Ovary (tissue), 3 donors: Measurements from ENCODE around the gene CACNA1D.

Experiments
- EP300 ChIP-seq: sonication (generic); formaldehyde crosslinking; IDR thresholded peaks from one replicate; pipeline ENCODE4 v1.6.1; 2017; ENCODE audit warnings: antibody characterized with exemption
- POLR2A ChIP-seq: fragments of 450-650 bp; IDR thresholded peaks from one replicate; pipeline ENCODE4 v1.6.1; 2017; ENCODE audit warnings: antibody characterized with exemption, mild to moderate bottlenecking, moderate library complexity
- TF ChIP-seq, protein P1 (sequence below), 3 donors: fragments of 450-650 bp in 2 of 3; fragments of 200-600 bp in 1 of 3; IDR thresholded peaks; one replicate each; pipeline versions ENCODE4 v1.5.1 to v1.8.0; 2016 to 2022; ENCODE audit warnings: antibody characterized with exemption in 3 of 3, mild to moderate bottlenecking in 1 of 3
- donor health status: DM: no; HTN: no; CAD: no.

GRCh38 chr3:53591646-53592045 is 97.2 kb downstream of the CACNA1D start:
- TF ChIP-seq, protein P1, sequence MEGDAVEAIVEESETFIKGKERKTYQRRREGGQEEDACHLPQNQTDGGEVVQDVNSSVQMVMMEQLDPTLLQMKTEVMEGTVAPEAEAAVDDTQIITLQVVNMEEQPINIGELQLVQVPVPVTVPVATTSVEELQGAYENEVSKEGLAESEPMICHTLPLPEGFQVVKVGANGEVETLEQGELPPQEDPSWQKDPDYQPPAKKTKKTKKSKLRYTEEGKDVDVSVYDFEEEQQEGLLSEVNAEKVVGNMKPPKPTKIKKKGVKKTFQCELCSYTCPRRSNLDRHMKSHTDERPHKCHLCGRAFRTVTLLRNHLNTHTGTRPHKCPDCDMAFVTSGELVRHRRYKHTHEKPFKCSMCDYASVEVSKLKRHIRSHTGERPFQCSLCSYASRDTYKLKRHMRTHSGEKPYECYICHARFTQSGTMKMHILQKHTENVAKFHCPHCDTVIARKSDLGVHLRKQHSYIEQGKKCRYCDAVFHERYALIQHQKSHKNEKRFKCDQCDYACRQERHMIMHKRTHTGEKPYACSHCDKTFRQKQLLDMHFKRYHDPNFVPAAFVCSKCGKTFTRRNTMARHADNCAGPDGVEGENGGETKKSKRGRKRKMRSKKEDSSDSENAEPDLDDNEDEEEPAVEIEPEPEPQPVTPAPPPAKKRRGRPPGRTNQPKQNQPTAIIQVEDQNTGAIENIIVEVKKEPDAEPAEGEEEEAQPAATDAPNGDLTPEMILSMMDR (IDR thresholded peaks at IDR 0.05), result no peak
- TF ChIP-seq POLR2A (no peak), EP300 (no peak)
